ENCODE results near the gene CAVIN1. TPM values are rescaled to one million over a fixed set of nuclear protein-coding genes. Genes with fewer than 3 reads are reported as not detected.
"Not testable (repeated sequence)": the region's sequence is repeated elsewhere in the genome, so short reads cannot be mapped to it uniquely, and the experiment has no call there.

The CAVIN1 gene
- total RNA-seq, 1 donor from 2014 or later = 358 TPM

- intact Hi-C loops (cut with DNase I) = loop anchor here (2.0 kb wide), 2 partner anchors 18 to 34 kb away; partner anchors contain the start of gene CAVIN1
- no peak for DNase-seq (ENCODE audit: low spot score)
Measured at GRCh38 chr17:42389135-42389417, 34.0 kb downstream of the CAVIN1 start.

- DNase-seq (ENCODE audit: low spot score) = peak; percentile 100
- intact Hi-C loops (cut with DNase I) = loop anchor here (2.0 kb wide), 2 partner anchors 18 to 34 kb away; partner anchors contain the start of gene CAVIN1
Measured at GRCh38 chr17:42388381-42389134, 34.5 kb downstream of the CAVIN1 start, which contains the start of gene STAT3. STAT3 (minus strand) TSS chr17:42388442; CDS start chr17:42348516, 39,926 bp downstream.

GRCh38 chr17:42387661-42388380 lies 35.2 kb downstream of the CAVIN1 start:
- peak; percentile 83 for DNase-seq (ENCODE audit: low spot score)
- intact Hi-C loops (cut with DNase I) = loop anchor here (2.0 kb wide), 2 partner anchors 19 to 35 kb away; partner anchors contain the start of gene CAVIN1

- no peak for DNase-seq (ENCODE audit: low spot score)
- intact Hi-C loops (cut with DNase I) = no loop called here
Measured at GRCh38 chr17:42386777-42387657, 36.0 kb downstream of the CAVIN1 start.

- DNase-seq (ENCODE audit: low spot score) = no peak
- intact Hi-C loops (cut with DNase I) = no loop called here
Measured at GRCh38 chr17:42381898-42382297, 41.2 kb downstream of the CAVIN1 start.

- intact Hi-C loops (cut with DNase I) = no loop called here
Measured at GRCh38 chr17:42380935-42381334, 42.1 kb downstream of the CAVIN1 start.

GRCh38 chr17:42378959-42379594 lies 44.0 kb downstream of the CAVIN1 start:
- intact Hi-C loops (cut with DNase I) = no loop called here

More at GRCh38 chr17:42380935-42381334, 42.1 kb downstream of the CAVIN1 start:
- no peak for DNase-seq (ENCODE audit: low spot score)

GRCh38 chr17:42378359-42378958 lies 44.6 kb downstream of the CAVIN1 start:
- no peak for DNase-seq (ENCODE audit: low spot score)
- intact Hi-C loops (cut with DNase I) = no loop called here

More at GRCh38 chr17:42378959-42379594, 44.0 kb downstream of the CAVIN1 start:
- DNase-seq (ENCODE audit: low spot score) = no peak

GRCh38 chr17:42373896-42374295 lies 49.2 kb downstream of the CAVIN1 start:
- no peak for DNase-seq (ENCODE audit: low spot score)
- intact Hi-C loops (cut with DNase I) = no loop called here

GRCh38 chr17:42372142-42372541 lies 50.9 kb downstream of the CAVIN1 start:
- no peak for DNase-seq (ENCODE audit: low spot score)

GRCh38 chr17:42368797-42369561 lies 54.1 kb downstream of the CAVIN1 start:
- intact Hi-C loops (cut with DNase I); DNase-seq (ENCODE audit: low spot score): not testable (repeated sequence)

More at GRCh38 chr17:42372142-42372541, 50.9 kb downstream of the CAVIN1 start:
- intact Hi-C loops (cut with DNase I) = no loop called here

GRCh38 chr17:42368310-42368709 lies 54.7 kb downstream of the CAVIN1 start:
- intact Hi-C loops (cut with DNase I); DNase-seq (ENCODE audit: low spot score): not testable (repeated sequence)

GRCh38 chr17:42366176-42367023 lies 56.7 kb downstream of the CAVIN1 start:
- intact Hi-C loops (cut with DNase I); DNase-seq (ENCODE audit: low spot score): not testable (repeated sequence)

- intact Hi-C loops (cut with DNase I) = no loop called here
- DNase-seq (ENCODE audit: low spot score) = no peak
Measured at GRCh38 chr17:42365136-42365535, 57.9 kb downstream of the CAVIN1 start.

- intact Hi-C loops (cut with DNase I) = no loop called here
- DNase-seq (ENCODE audit: low spot score) = no peak
Measured at GRCh38 chr17:42363767-42364585, 59.1 kb downstream of the CAVIN1 start.

- intact Hi-C loops (cut with DNase I) = no loop called here
Measured at GRCh38 chr17:42363231-42363630, 59.8 kb downstream of the CAVIN1 start.

More at GRCh38 chr17:42363231-42363630, 59.8 kb downstream of the CAVIN1 start:
- DNase-seq (ENCODE audit: low spot score) = no peak

All from cardiac septum (tissue), 1 donor.